HG03175 (cell line): Measurements from ENCODE around the gene PSME3IP1.
A peak's percentile ranks its signal among the peaks of the same experiment; 100 is the strongest.
"Not testable (repeated sequence)": the region's sequence is repeated elsewhere in the genome, so short reads cannot be mapped to it uniquely, and the experiment has no call there.

Experiments used
- ATAC-seq: cut with Tn5 transposase; IDR thresholded peaks from one replicate; pipeline ENCODE4 v1.9.1; 2021; ENCODE audit warnings: mild to moderate bottlenecking, moderate library complexity; ENCODE audit not compliant: unreplicated experiment

The PSME3IP1 gene

GRCh38 chr16:57200321-57200720 is 14.5 kb upstream of the PSME3IP1 start:
- ATAC-seq: not testable (repeated sequence)

- no peak for ATAC-seq
These were observed 10.9 kb upstream of the PSME3IP1 start for GRCh38 chr16:57196753-57197152.

- ATAC-seq: no peak
These were observed 10.4 kb upstream of the PSME3IP1 start for GRCh38 chr16:57196286-57196685.

GRCh38 chr16:57194512-57194911 is 8.7 kb upstream of the PSME3IP1 start:
- no peak for ATAC-seq

- ATAC-seq: no peak
These were observed 7.1 kb upstream of the PSME3IP1 start for GRCh38 chr16:57192720-57193486.

- no peak for ATAC-seq
These were observed 6.3 kb upstream of the PSME3IP1 start for GRCh38 chr16:57192146-57192545.

- ATAC-seq: no peak
These were observed 5.3 kb upstream of the PSME3IP1 start for GRCh38 chr16:57191056-57191571.

- no peak for ATAC-seq
These were observed 4.3 kb upstream of the PSME3IP1 start for GRCh38 chr16:57190136-57190535.

- not testable (repeated sequence) for ATAC-seq
These were observed 3.7 kb upstream of the PSME3IP1 start for GRCh38 chr16:57189527-57189926.

GRCh38 chr16:57188711-57189002 is 2.8 kb upstream of the PSME3IP1 start:
- ATAC-seq: no peak

GRCh38 chr16:57187902-57188710 is 2.3 kb upstream of the PSME3IP1 start:
- not testable (repeated sequence) for ATAC-seq

- ATAC-seq: no peak
These were observed 1.3 kb upstream of the PSME3IP1 start for GRCh38 chr16:57186872-57187854.

GRCh38 chr16:57185446-57185944 is 344 bp downstream of the PSME3IP1 start:
- ATAC-seq: peak; percentile 33

- ATAC-seq: no peak
These were observed 873 bp downstream of the PSME3IP1 start for GRCh38 chr16:57184887-57185445.

- no peak for ATAC-seq
These were observed 1.7 kb downstream of the PSME3IP1 start for GRCh38 chr16:57184113-57184512.

- ATAC-seq: no peak
These were observed 6.5 kb downstream of the PSME3IP1 start for GRCh38 chr16:57179215-57179828.

GRCh38 chr16:57178793-57179212 is 7.0 kb downstream of the PSME3IP1 start:
- no peak for ATAC-seq

- no peak for ATAC-seq
These were observed 7.6 kb downstream of the PSME3IP1 start for GRCh38 chr16:57178196-57178595.

- no peak for ATAC-seq
These were observed 9.9 kb downstream of the PSME3IP1 start for GRCh38 chr16:57175896-57176295.

GRCh38 chr16:57172721-57173290 is 13.0 kb downstream of the PSME3IP1 start:
- no peak for ATAC-seq
